ENCODE data around the gene ATXN7. TPM values are rescaled to one million over a fixed set of nuclear protein-coding genes. Genes with fewer than 3 reads are reported as not detected.

The ATXN7 gene
- polyA plus RNA-seq, 1 experiment, result 15.0 TPM

GRCh38 chr3:63968612-63969350 is 105.1 kb downstream of the ATXN7 start:
- TF ChIP-seq CTCF (IDR thresholded peaks at IDR 0.05; ENCODE audit: insufficient read depth, low read depth, low read length), result no peak
- POLR2A ChIA-PET, result no interaction called here
- CTCF ChIA-PET, result interaction anchor here (0.6 to 2.0 kb wide), 4 partner anchors 12 to 93 kb away, joined by 3 to 8 read pairs (median 3); no protein-coding TSS in a partner anchor
- Histone ChIP-seq H3K27me3 (ENCODE audit: control insufficient read depth, insufficient read depth, low read length) (no peaks in the 10 kb centered on the region), H3K36me3 (ENCODE audit: control insufficient read depth, insufficient read depth, low read length) (no peaks in the 10 kb centered on the region; the same call in 1 of the 2 replicates), H3K4me3 (ENCODE audit: low read depth, low read length) (no peak overlapping the region)
- no peak for DNase-seq (ENCODE audit: low read depth)

GRCh38 chr3:63969876-63970275 is 106.2 kb downstream of the ATXN7 start:
- H3K27me3 ChIP-seq (ENCODE audit: control insufficient read depth, insufficient read depth, low read length), result no peaks in the 10 kb centered on the region
- no peak for TF ChIP-seq CTCF (IDR thresholded peaks at IDR 0.05; ENCODE audit: insufficient read depth, low read depth, low read length)
- DNase-seq (ENCODE audit: low read depth), result no peak
- ChIA-PET POLR2A (no interaction called here), CTCF (no interaction called here)
- H3K4me3 ChIP-seq (ENCODE audit: low read depth, low read length), result no peak overlapping the region
- no peaks in the 10 kb centered on the region; the same call in 1 of the 2 replicates for H3K36me3 ChIP-seq (ENCODE audit: control insufficient read depth, insufficient read depth, low read length)

GRCh38 chr3:63970631-63971475 is 107.2 kb downstream of the ATXN7 start:
- no peaks in the 10 kb centered on the region for H3K27me3 ChIP-seq (ENCODE audit: control insufficient read depth, insufficient read depth, low read length)
- no peak overlapping the region for H3K4me3 ChIP-seq (ENCODE audit: low read depth, low read length)
- ChIA-PET CTCF (no interaction called here), POLR2A (no interaction called here)
- H3K36me3 ChIP-seq (ENCODE audit: control insufficient read depth, insufficient read depth, low read length), result no peaks in the 10 kb centered on the region
- no peak for DNase-seq (ENCODE audit: low read depth)
- no peak for TF ChIP-seq CTCF (IDR thresholded peaks at IDR 0.05; ENCODE audit: insufficient read depth, low read depth, low read length)

GRCh38 chr3:63972196-63972595 is 108.5 kb downstream of the ATXN7 start:
- H3K27me3 ChIP-seq (ENCODE audit: control insufficient read depth, insufficient read depth, low read length), result no peaks in the 10 kb centered on the region
- DNase-seq (ENCODE audit: low read depth), result no peak
- ChIA-PET CTCF (interaction anchor here (1.4 to 1.9 kb wide), 3 partner anchors 8 to 21 kb away, joined by 5 to 9 read pairs (median 8); no protein-coding TSS in a partner anchor), POLR2A (no interaction called here)
- TF ChIP-seq CTCF (IDR thresholded peaks at IDR 0.05; ENCODE audit: insufficient read depth, low read depth, low read length), result no peak
- H3K4me3 ChIP-seq (ENCODE audit: low read depth, low read length), result no peak overlapping the region
- H3K36me3 ChIP-seq (ENCODE audit: control insufficient read depth, insufficient read depth, low read length), result no peaks in the 10 kb centered on the region

- H3K4me3 ChIP-seq (ENCODE audit: low read depth, low read length), result no peak overlapping the region
- no peaks in the 10 kb centered on the region for H3K36me3 ChIP-seq (ENCODE audit: control insufficient read depth, insufficient read depth, low read length)
- H3K27me3 ChIP-seq (ENCODE audit: control insufficient read depth, insufficient read depth, low read length), result no peaks in the 10 kb centered on the region
- ChIA-PET CTCF (interaction anchor here (1.4 to 1.9 kb wide), 3 partner anchors 9 to 21 kb away, joined by 5 to 9 read pairs (median 8); no protein-coding TSS in a partner anchor), POLR2A (no interaction called here)
- no peak for DNase-seq (ENCODE audit: low read depth)
- TF ChIP-seq CTCF (IDR thresholded peaks at IDR 0.05; ENCODE audit: insufficient read depth, low read depth, low read length), result no peak
Measured at GRCh38 chr3:63972987-63973386, 109.3 kb downstream of the ATXN7 start.

Measured in BJ (cell line).